NCI-H128 (cell line): ENCODE results near the gene CHRNA9.
A peak's percentile ranks its signal among the peaks of the same experiment; 100 is the strongest.
"Not testable (repeated sequence)": the region's sequence is repeated elsewhere in the genome, so short reads cannot be mapped to it uniquely, and the experiment has no call there.

Experiments
- DNase-seq: peaks from one replicate; lab custom pipeline; 2025; ENCODE audit not compliant: unreplicated experiment; lab: John Stamatoyannopoulos, UW

The CHRNA9 gene

GRCh38 chr4:40378619-40379018, 43.5 kb downstream of the CHRNA9 start:
- DNase-seq, result no peak

DNA sequence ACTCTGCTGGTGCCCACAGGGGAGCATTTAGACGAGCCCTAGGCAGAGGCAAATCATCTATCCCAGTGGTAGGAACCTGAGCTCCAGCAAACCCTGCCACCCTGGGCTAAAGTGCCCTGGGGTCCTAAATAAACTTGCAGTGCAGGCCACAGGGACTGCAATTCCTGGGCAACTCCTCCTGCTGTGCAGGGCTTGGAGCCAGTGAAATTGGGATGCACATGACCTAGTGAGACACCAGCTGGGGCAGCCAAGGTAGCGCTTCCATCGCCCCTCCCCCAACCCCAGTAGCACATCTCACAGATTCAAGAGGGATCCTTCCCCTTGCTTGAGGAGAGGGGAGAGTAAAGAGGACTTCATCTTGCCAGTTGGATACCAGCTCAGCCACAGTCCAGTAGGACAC, 44.1 kb downstream of the CHRNA9 start:
- no peak for DNase-seq

GRCh38 chr4:40380647-40381046, 45.5 kb downstream of the CHRNA9 start:
- no peak for DNase-seq

DNA sequence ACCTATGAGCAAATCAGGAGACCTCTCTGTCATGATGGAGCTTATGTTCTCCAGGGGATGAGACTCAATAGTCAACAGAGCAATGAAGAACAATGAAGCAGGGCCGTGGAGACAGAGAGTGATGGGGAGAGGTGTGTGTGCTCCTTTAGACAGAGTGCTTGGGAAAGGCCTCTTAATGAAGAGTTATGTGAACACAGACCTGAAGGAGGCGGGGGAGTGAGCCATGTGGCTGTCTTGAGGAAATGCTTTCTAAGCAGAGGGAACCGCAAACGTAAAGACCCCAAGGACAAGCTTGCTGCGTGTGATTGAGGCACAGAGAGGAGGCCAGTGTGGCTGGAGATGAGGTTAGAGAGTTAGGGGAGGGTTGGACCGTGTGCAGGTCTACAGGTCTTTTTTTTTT, 53.1 kb downstream of the CHRNA9 start:
- DNase-seq, result no peak

DNA sequence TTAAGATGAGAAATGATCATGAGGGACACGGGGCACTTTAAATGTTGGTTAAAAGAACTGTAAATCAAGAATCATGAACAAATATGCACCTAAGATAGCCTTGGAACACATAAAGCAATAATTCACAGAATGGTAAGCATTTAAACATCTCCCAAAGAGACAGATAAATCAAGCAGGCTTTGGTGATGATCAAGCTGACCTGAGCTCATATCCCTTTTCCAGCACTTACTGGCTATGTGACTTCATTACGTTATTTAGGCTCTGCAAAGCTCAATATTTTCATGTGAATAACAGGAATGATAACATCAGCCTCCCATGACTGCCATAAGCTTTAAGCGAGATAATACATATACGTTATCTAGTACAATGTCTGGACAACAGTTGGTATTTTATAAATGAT, 54.9 kb downstream of the CHRNA9 start:
- DNase-seq, result no peak

DNA sequence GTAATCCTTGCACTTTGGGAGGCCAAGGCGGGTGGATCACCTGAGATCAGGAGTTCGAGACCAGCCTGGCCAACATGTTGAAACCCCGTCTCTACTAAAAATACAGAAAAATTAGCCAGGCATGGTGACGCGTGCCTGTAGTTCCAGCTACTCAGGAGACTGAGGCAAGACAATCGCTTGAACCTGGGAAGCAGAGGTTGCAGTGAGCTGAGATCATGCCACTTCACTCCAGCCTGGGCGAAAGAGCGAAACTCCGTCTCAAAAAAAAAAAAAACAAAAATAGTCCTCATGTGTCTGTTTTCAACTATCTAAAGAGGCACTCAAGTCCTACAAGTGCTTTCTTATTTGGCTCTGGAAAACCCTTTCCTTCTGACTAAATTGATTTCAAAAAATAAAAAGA, 57.1 kb downstream of the CHRNA9 start:
- not testable (repeated sequence) for DNase-seq

DNA sequence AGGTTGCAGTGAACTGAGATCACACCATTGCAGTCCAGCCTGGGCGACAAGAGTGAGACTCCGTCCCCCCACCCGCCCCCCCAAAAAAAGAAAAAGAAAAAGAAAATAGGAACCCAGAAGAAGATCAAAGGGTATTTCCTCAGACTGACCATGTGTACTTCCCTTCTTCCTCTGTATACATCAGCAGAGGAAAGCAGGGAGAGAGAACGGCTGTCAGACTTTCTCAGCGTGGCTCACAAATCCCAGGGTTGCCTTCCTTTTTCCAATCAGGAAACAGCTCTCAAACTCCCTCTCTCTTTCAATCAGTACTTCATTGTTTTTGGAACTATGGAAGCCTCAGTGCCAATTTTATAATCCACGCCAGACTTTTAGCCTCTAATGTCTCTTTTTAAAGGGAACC, 59.1 kb downstream of the CHRNA9 start:
- DNase-seq, result no peak

- DNase-seq, result no peak
These were observed 60.2 kb downstream of the CHRNA9 start for GRCh38 chr4:40395166-40395900.

- peak; percentile 58 for DNase-seq
These were observed 61.0 kb downstream of the CHRNA9 start for GRCh38 chr4:40395908-40396793.

GRCh38 chr4:40399578-40399977, 64.4 kb downstream of the CHRNA9 start:
- no peak for DNase-seq

DNA sequence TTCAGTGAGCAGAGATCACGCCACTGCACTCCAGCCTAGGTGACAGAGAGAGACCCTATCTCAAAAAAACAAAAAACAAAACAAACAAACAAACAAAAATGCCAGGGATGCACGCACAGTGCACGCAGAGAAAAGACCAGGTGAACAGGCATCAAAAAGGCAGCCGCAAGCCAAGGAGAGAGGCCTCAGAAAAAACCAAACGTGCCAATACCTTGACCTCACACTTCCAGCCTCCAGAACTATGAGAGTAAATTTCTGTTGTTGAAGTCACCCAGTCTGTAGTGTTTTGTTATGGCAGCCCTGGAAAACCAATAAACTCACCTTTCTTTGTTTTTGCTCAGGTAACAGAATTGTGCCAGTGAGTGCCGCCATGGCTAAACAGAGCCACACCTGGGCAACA, 66.0 kb downstream of the CHRNA9 start:
- DNase-seq, result no peak

DNA sequence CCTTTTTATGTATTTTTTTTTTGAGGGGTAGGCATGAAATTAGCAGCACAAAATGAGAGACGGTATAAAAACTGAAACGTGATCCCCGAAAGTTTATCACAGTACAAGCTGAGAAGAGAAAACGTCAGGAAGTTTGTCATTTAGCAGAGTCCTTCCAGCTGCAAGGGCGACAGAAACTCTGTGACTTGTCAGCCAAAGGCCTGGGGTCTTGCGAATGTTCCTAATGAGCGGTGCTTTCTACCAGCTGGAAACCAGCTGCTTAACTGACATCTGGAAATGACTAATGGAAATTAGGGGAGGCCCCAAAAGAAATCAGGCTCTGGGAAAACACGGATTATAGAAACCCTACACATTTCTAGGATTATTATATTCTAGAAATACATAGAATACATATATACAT, 66.5 kb downstream of the CHRNA9 start:
- DNase-seq, result no peak

DNA sequence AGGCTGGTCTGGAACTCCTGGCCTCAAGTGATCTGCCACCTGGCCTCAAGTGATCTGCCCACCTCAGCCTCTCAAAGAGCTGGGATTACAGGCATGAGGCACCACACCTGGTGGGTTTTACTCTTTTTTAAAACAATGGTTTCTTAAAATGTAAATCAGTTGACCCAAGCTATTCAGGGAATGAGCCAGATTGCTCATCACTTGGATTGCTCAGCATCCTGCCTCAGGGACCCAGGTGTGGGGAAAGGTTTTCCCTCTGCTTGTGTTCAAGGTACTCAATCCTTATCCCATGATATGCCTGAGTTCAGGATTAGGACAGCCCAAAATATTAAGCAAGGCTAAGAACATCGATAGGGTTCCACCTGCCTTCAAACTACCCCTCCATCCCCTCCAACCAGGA, 67.4 kb downstream of the CHRNA9 start:
- no peak for DNase-seq

DNA sequence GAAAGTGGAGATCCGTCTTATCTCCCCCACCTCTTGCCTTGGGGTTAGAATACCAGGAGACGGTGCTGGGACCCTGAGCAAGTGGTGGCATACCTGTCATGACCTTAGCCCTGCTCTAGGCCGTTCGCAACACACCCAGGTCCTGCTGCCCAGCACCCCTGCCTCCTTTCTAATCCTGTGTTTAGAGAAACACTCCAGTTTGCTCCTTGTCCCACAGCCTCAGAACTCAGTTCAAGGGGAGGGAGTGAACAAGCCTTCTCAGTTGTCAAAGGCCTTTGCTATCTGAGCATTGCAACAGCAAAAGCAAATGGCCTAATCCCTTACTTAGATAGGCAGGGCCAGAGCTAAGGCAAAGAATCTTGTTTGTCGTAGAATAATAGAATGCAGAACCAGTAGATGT, 67.9 kb downstream of the CHRNA9 start:
- no peak for DNase-seq
